ENCODE results near the gene SAFB. TPM values are rescaled to one million over a fixed set of nuclear protein-coding genes. Genes with fewer than 3 reads are reported as not detected.
"Not testable (repeated sequence)": the region's sequence is repeated elsewhere in the genome, so short reads cannot be mapped to it uniquely, and the experiment has no call there.

SAFB gene
- total RNA-seq, 2 donors from 2014 or later = 126 to 190 TPM

DNA sequence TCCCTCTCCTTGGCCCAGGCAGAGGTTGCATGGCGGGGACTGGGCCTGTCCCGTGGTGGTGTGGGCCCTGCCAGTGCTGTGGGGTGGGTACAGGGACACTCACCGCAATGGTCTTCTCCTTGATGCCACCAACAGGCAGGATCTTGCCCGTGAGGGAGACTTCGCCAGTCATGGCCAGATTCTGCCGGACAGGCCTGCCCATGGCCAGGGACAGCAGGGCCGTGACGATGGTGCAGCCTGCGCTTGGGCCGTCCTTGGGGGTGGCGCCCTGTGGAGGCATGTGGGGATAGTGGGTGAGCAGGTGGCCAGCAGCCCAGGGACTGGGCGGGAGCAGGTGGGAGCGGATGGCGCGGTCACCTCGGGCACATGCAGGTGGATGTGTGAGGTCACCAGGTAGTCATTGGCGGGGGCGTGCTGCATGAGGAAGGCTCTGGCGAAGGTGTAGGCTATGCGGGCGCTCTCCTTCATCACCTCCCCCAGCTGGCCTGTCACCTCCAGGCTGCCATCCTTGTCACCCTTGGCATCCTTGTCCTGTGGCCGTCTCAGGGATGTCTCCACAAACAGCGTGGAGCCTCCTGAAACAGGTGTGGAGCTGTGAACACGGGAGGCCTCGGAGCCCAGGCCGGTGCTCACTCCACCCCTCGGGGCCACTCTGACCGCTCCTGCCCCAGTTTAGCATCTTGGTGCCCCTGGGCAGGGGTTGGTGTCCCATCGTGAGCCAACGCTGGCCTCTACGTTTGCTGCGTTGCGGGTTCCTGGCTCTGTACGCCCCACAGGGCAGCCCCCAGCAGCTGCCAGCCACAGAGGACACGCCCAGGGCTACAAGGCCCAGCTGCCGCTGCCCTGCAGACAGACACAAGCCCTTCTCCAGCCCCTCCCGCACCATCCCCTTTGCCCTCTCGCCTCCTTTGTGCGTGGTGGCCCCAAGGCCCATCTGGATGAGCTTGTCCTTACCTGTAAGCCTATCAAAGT, 70.6 kb downstream of the SAFB start:
- DNase-seq (ENCODE audit: low spot score) (no peak), ATAC-seq (no peak)
- Mint-ChIP-seq H3K4me3 (peak overlapping the region; percentile 39), H3K27me3 (no peaks in the 10 kb centered on the region), H3K27ac (peak overlapping the region in 1 of 2 donors; percentile 44), H3K36me3 (peaks cover 7% of the 10 kb centered on the region), H3K4me1 (ENCODE audit: low read depth in 2 of 2) (peaks cover 14 to 31% of the 10 kb centered on the region in 2 donors), H3K9me3 (no peaks in the 10 kb centered on the region)

- H3K4me3 Mint-ChIP-seq = no peak overlapping the region
These were observed 71.5 kb downstream of the SAFB start for GRCh38 chr19:5694167-5694955.

DNA sequence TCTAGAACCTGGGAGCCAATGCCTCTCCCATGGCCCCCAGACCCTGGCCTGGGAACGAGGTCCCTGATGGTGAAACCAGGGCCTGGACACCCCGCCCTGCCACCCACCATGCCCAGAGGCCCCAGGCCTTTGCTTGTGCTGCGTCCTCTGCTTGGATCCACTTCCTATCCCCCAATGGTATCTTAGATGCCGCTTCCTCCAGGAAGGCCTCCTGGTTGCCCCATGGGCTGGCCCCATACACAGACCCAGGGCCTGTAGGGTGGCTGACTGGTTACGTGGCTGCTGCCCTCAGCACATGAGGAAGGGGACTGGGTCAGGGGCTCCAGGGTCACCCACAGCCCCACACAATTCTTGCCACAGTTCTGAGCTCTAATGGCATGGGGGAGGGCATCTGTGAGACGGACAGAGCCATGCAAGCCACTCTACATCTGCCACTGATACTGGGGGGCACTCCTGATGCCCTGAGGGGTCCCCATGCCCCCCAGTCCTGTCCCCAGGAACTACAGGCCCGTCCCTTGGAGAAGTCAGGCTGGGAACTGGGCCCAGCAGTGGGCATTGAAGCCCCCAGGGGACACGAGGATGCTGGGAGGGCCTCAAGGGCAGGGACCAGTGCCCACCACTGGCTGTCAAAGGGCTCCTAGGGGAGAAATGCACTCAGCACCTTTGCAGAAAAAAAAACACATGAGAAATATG, 72.2 kb downstream of the SAFB start:
- Mint-ChIP-seq H3K9me3 (no peaks in the 10 kb centered on the region), H3K27ac (no peak overlapping the region), H3K4me1 (ENCODE audit: low read depth in 2 of 2) (peaks cover 9 to 27% of the 10 kb centered on the region in 2 donors), H3K4me3 (no peak overlapping the region), H3K36me3 (peaks cover 7% of the 10 kb centered on the region), H3K27me3 (no peaks in the 10 kb centered on the region)
- DNase-seq (ENCODE audit: low spot score) = no peak
- no peak for ATAC-seq

More at GRCh38 chr19:5694167-5694955, 71.5 kb downstream of the SAFB start:
- Mint-ChIP-seq H3K36me3 (peaks cover 7% of the 10 kb centered on the region), H3K4me1 (ENCODE audit: low read depth in 2 of 2) (peaks cover 14 to 31% of the 10 kb centered on the region in 2 donors), H3K27me3 (no peaks in the 10 kb centered on the region), H3K9me3 (no peaks in the 10 kb centered on the region), H3K27ac (no peak overlapping the region)
- ATAC-seq (no peak), DNase-seq (ENCODE audit: low spot score) (no peak)

GRCh38 chr19:5695649-5696195, 72.8 kb downstream of the SAFB start:
- DNase-seq (ENCODE audit: low spot score) (no peak), ATAC-seq (no peak)
- peaks cover 3% of the 10 kb centered on the region for H3K36me3 Mint-ChIP-seq
- no peak overlapping the region for H3K27ac Mint-ChIP-seq
- no peaks in the 10 kb centered on the region for H3K27me3 Mint-ChIP-seq
- peaks cover 3 to 23% of the 10 kb centered on the region in 2 donors for H3K4me1 Mint-ChIP-seq (ENCODE audit: low read depth in 2 of 2)
- no peak overlapping the region for H3K4me3 Mint-ChIP-seq
- no peaks in the 10 kb centered on the region for H3K9me3 Mint-ChIP-seq

GRCh38 chr19:5696196-5697021, 73.5 kb downstream of the SAFB start:
- ATAC-seq (no peak), DNase-seq (ENCODE audit: low spot score) (no peak)
- Mint-ChIP-seq H3K4me3 (no peak overlapping the region), H3K9me3 (no peaks in the 10 kb centered on the region), H3K27me3 (no peaks in the 10 kb centered on the region), H3K27ac (no peak overlapping the region), H3K36me3 (no peaks in the 10 kb centered on the region), H3K4me1 (ENCODE audit: low read depth in 2 of 2) (peaks cover 0 to 18% of the 10 kb centered on the region in 2 donors)

DNA sequence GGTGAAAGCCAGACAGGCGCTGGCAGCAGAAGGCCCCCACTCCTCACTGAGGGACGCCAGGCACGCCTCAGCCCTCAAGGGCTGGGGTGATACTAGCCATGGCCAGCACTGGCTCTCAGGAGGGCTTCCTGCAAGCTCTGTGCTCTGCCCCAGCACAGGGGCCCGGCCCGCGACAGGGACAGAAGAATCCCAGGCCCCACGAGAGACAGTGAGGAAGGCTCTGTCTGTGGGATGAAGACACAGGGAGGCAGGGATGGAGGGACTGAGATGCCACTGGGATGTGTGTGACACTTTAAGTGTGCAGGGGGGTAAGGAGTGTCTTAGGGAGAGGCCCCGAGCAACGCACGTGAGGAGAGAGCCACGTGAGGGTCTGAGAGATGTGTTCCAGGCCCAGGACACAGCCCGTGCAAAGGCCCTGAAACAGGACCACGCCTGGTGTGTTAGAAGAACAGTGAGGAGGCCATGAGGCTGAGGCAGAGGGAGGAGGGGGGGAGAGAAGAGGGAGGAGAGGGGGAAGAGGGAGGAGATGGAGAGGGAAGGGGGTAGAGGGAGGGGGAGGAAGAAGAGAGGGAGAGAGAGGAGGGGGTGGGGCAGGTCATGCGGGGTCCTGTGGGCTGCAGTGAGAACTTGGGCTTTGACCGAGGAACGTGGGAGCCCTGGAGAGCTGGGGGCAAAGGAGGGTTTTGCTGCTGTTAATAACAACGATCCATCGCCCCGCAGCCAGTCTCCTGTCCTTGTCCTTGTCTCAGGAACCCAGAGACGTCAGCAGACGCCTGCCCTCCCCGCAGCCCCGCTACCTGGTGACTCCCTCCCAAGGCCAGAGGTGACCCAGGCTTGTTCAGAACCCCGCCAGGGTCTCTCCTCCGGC, 74.4 kb downstream of the SAFB start:
- Mint-ChIP-seq H3K36me3 (no peaks in the 10 kb centered on the region), H3K27me3 (no peaks in the 10 kb centered on the region), H3K4me3 (no peak overlapping the region), H3K4me1 (ENCODE audit: low read depth in 2 of 2) (peaks cover 0 to 20% of the 10 kb centered on the region in 2 donors), H3K27ac (no peak overlapping the region), H3K9me3 (no peaks in the 10 kb centered on the region)
- DNase-seq (ENCODE audit: low spot score) = no peak
- no peak for ATAC-seq

GRCh38 chr19:5697890-5698634, 75.2 kb downstream of the SAFB start:
- Mint-ChIP-seq H3K9me3 (no peaks in the 10 kb centered on the region), H3K27ac (no peak overlapping the region), H3K4me3 (no peak overlapping the region), H3K27me3 (no peaks in the 10 kb centered on the region), H3K36me3 (no peaks in the 10 kb centered on the region), H3K4me1 (ENCODE audit: low read depth in 2 of 2) (peaks cover 0 to 15% of the 10 kb centered on the region in 2 donors)
- DNase-seq (ENCODE audit: low spot score) = no peak
- ATAC-seq = no peak

GRCh38 chr19:5698635-5699422, 75.9 kb downstream of the SAFB start:
- Mint-ChIP-seq H3K27me3 (no peaks in the 10 kb centered on the region), H3K4me1 (ENCODE audit: low read depth in 2 of 2) (peaks cover 0 to 16% of the 10 kb centered on the region in 2 donors), H3K9me3 (no peaks in the 10 kb centered on the region), H3K36me3 (no peaks in the 10 kb centered on the region), H3K4me3 (no peak overlapping the region), H3K27ac (no peak overlapping the region)
- DNase-seq (ENCODE audit: low spot score) (no peak), ATAC-seq (peak in 1 of 2 donors; percentile 3)

DNA sequence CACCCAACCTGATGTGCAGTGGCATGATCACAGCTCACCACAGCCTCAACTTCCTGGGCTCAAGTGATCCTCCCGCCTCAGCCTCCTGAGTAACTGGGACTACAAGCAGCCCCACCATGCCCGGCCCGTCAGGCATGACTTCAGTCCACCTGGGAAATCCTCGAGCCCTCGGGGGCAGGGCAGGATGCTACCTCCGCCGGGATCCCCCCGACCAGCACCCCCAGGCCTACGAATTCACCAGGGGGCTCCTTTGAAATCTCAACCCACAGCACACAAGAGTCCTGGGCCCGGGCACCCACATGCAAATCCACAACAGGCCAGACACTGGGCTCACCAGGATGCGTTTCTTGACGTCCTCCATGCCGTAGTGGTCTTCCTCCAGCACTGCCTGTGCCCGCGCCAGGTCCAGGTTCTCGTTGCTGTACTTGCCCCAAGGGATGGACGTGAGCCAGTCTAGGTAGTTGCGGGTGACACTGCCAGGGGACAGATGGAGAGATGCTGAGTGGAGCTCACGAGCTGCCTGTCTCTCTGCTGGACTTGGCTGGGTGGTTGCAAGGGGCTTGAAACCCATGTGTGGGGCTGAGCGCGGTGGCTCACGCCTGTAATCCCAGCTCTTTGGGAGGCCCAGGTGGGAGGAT, 77.7 kb downstream of the SAFB start:
- DNase-seq (ENCODE audit: low spot score) (no peak), ATAC-seq (no peak)
- no peak overlapping the region for H3K4me3 Mint-ChIP-seq
- no peak overlapping the region for H3K27ac Mint-ChIP-seq
- no peaks in the 10 kb centered on the region for H3K36me3 Mint-ChIP-seq
- no peaks in the 10 kb centered on the region for H3K9me3 Mint-ChIP-seq
- H3K4me1 Mint-ChIP-seq (ENCODE audit: low read depth in 2 of 2) = peaks cover 0 to 13% of the 10 kb centered on the region in 2 donors
- no peaks in the 10 kb centered on the region for H3K27me3 Mint-ChIP-seq

DNA sequence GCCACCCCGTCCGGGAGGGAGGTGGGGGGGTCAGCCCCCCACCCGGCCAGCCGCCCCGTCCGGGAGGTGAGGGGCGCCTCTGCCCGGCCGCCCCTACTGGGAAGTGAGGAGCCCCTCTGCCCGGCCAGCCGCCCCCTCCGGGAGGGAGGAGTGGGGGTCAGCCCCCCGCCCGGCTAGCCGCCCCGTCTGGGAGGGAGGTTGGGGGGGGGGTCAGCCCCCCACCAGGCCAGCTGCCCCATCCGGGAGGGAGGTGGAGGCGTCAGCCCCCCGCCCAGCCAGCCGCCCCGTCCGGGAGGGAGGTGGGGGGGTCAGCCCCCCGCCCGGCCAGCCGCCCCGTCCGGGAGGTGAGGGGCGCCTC, 79.1 kb downstream of the SAFB start:
- H3K27me3 Mint-ChIP-seq; H3K27ac Mint-ChIP-seq; H3K9me3 Mint-ChIP-seq; DNase-seq (ENCODE audit: low spot score); ATAC-seq; H3K4me3 Mint-ChIP-seq; H3K36me3 Mint-ChIP-seq: not testable (repeated sequence)
- peaks cover 0 to 12% of the 10 kb centered on the region in 2 donors for H3K4me1 Mint-ChIP-seq (ENCODE audit: low read depth in 2 of 2)
